Peyer's patch (tissue), 4 donors: ENCODE measurements around the gene LHFPL2.

Source experiments
- CTCF ChIP-seq, 6 experiments: fragments of 450-650 bp in 4 of 6; fragments of 200-600 bp in 2 of 6; sonication (generic) in 1 of 6; IDR thresholded peaks; one replicate each; pipeline ENCODE4 v1.5.1; 2017 to 2019; ENCODE audit warnings: antibody characterized with exemption in 6 of 6, mild to moderate bottlenecking in 3 of 6, moderate library complexity in 1 of 6
- POLR2A ChIP-seq, 2 donors: fragments of 450-650 bp; IDR thresholded peaks; one replicate each; pipeline ENCODE4 v1.5.1; 2017; ENCODE audit warnings: antibody characterized with exemption in 2 of 2, mild to moderate bottlenecking in 2 of 2, moderate library complexity in 2 of 2

- TF ChIP-seq CTCF (IDR thresholded peaks at IDR 0.05) (no peak), POLR2A (IDR thresholded peaks at IDR 0.05) (no peak)
These were observed 29.5 kb upstream of the LHFPL2 start for GRCh38 chr5:78677777-78678668.
